OCI-LY7 (cell line): ENCODE data around the gene GZF1. TPM values are rescaled to one million over a fixed set of nuclear protein-coding genes. Genes with fewer than 3 reads are reported as not detected.

ENCODE experiments used
- BruUV-seq: library from RNA; stranded (reverse); fragments of 400-500 nt; replicated peaks from 2 replicates; lab custom pipeline; 2021; lab: Mats Ljungman, UMichigan
- CTCF ChIA-PET: fragments of 300-600 bp; sonication (Branson Sonifier 250); formaldehyde crosslinking; loops from one replicate; lab custom pipeline; 2022; ENCODE audit warnings: antibody characterized with exemption; ENCODE audit not compliant: unreplicated experiment; lab: Charles Lee
- POLR2A ChIA-PET: fragments of 300-600 bp; sonication (Branson Sonifier 250); formaldehyde crosslinking; loops from one replicate; lab custom pipeline; 2022; ENCODE audit warnings: antibody characterized with exemption; lab: Charles Lee
- DNase-seq: peaks from one replicate; pipeline ENCODE4 v3.0.0-alpha.2; 2015; ENCODE audit warnings: low spot score
- H2AFZ ChIP-seq: fragments of 200-600 bp; sonication (generic), shearing (Covaris generic); 2 replicates; pipeline ENCODE4 v1.6.1; 2014; ENCODE audit warnings: mild to moderate bottlenecking, antibody characterized with exemption, low read length, moderate library complexity
- H3K27ac ChIP-seq: fragments of 200-600 bp; sonication (generic); 2 replicates; pipeline ENCODE4 v1.5.1; 2014; ENCODE audit warnings: mixed run types, low read depth, mild to moderate bottlenecking, moderate library complexity, low read length, inconsistent platforms; ENCODE audit not compliant: poor library complexity, severe bottlenecking
- H3K36me3 ChIP-seq: fragments of 200-600 bp; sonication (generic); 2 replicates; pipeline ENCODE4 v1.6.1; 2014; ENCODE audit warnings: mild to moderate bottlenecking, antibody characterized with exemption, low read length, moderate library complexity, mixed read lengths; ENCODE audit not compliant: insufficient read depth
- H3K4me1 ChIP-seq: fragments of 200-600 bp; sonication (generic); 2 replicates; pipeline ENCODE4 v1.5.1; 2014; ENCODE audit warnings: mild to moderate bottlenecking, low read length; ENCODE audit not compliant: insufficient read depth, poor library complexity, severe bottlenecking
- H3K4me2 ChIP-seq: fragments of 200-600 bp; sonication (generic); 2 replicates; pipeline ENCODE4 v1.6.1; 2014; ENCODE audit warnings: mild to moderate bottlenecking, low read length
- H3K4me3 ChIP-seq: fragments of 200-600 bp; sonication (generic); 2 replicates; pipeline ENCODE4 v1.5.1; 2014; ENCODE audit warnings: mild to moderate bottlenecking, low read depth, low read length; ENCODE audit not compliant: poor library complexity, severe bottlenecking
- H3K79me2 ChIP-seq: fragments of 200-600 bp; sonication (generic); 2 replicates; pipeline ENCODE4 v1.6.1; 2016; ENCODE audit warnings: low read depth, mild to moderate bottlenecking, low read length, moderate library complexity, mixed read lengths; ENCODE audit not compliant: insufficient read depth
- H3K9me2 ChIP-seq: fragments of 200-600 bp; sonication (generic); 2 replicates; pipeline ENCODE4 v1.6.1; 2016; ENCODE audit warnings: mild to moderate bottlenecking, low read length, mixed read lengths; ENCODE audit not compliant: insufficient read depth
- H3K9me3 ChIP-seq: fragments of 200-600 bp; sonication (generic); 2 replicates; pipeline ENCODE4 v1.6.1; 2014; ENCODE audit warnings: mild to moderate bottlenecking, mixed run types, low read length, mixed read lengths
- H4K20me1 ChIP-seq: fragments of 200-600 bp; sonication (generic); 2 replicates; pipeline ENCODE4 v1.6.1; 2014; ENCODE audit warnings: mild to moderate bottlenecking, antibody characterized with exemption, low read length, moderate library complexity, mixed read lengths; ENCODE audit not compliant: insufficient read depth
- CTCF ChIP-seq: fragments of 200-600 bp; sonication (generic); conservative IDR thresholded peaks from 2 replicates; pipeline ENCODE4 v1.5.1; 2014; ENCODE audit warnings: mild to moderate bottlenecking, antibody characterized with exemption, low read length, moderate library complexity, mixed read lengths
- EZH2phosphoT487 ChIP-seq: fragments of 200-600 bp; sonication (generic); IDR thresholded peaks from 2 replicates; pipeline ENCODE4 v1.6.1; 2018; ENCODE audit warnings: low read depth, borderline replicate concordance, mild to moderate bottlenecking, mixed run types, antibody characterized with exemption, low read length, moderate library complexity, mixed read lengths
- intact Hi-C: fragments of 100-400 bp; cut with micrococcal nuclease; formaldehyde crosslinking; loops from one replicate; pipeline ENCODE4 v1.10.0; 2022; ENCODE audit not compliant: unreplicated experiment
- total RNA-seq, 2 experiments: library from RNA; depleted of rRNA in 1 of 2; stranded (reverse); fragments of >200 nt in 1 of 2; shearing (Covaris generic) in 1 of 2; gene quantifications; 2 replicates each; pipeline ENCODE4 v1.2.3, GENCODE V29; 2014 to 2022

Gene GZF1
- total RNA-seq, 2 experiments from 2014 or later = 17.1 to 17.7 TPM

- intact Hi-C loops = no loop called here
- H3K27ac ChIP-seq = no peak overlapping the region
- ChIA-PET CTCF (no interaction called here), POLR2A (interaction anchor here (0.7 to 1.1 kb wide), 2 partner anchors 43 to 376 kb away, joined by 3 read pairs; no protein-coding TSS in a partner anchor)
- H3K9me3 ChIP-seq = no peaks in the 10 kb centered on the region
- no peaks in the 10 kb centered on the region for H3K9me2 ChIP-seq
- no peak overlapping the region for H2AFZ ChIP-seq
- TF ChIP-seq EZH2phosphoT487 = no peak
- no peak for TF ChIP-seq CTCF
- no peak overlapping the region for H3K4me2 ChIP-seq
- no TSS peak for BruUV-seq
- H3K4me1 ChIP-seq = no peaks in the 10 kb centered on the region
- peaks cover 19% of the 10 kb centered on the region for H3K36me3 ChIP-seq
- no peak for DNase-seq
- peaks cover 4% of the 10 kb centered on the region; the same call in 1 of the 2 replicates for H3K79me2 ChIP-seq
- H3K4me3 ChIP-seq = no peak overlapping the region
- no peaks in the 10 kb centered on the region for H4K20me1 ChIP-seq
Observed at GRCh38 chr20:23401051-23401450, 39.1 kb downstream of the GZF1 start.

GRCh38 chr20:23403751-23404150 lies 41.8 kb downstream of the GZF1 start:
- Histone ChIP-seq H3K4me2 (no peak overlapping the region), H3K9me3 (no peaks in the 10 kb centered on the region), H4K20me1 (0 out of 2 replicates have a peak, but pooled peaks cover 10% of the 10 kb centered on the region), H3K36me3 (peaks cover 29% of the 10 kb centered on the region), H3K79me2 (peaks cover 23% of the 10 kb centered on the region; the same call in 1 of the 2 replicates), H3K4me3 (no peak overlapping the region), H2AFZ (no peak overlapping the region), H3K9me2 (no peaks in the 10 kb centered on the region), H3K27ac (no peak overlapping the region), H3K4me1 (no peaks in the 10 kb centered on the region)
- no peak for DNase-seq
- TF ChIP-seq EZH2phosphoT487 (no peak), CTCF (no peak)
- no TSS peak for BruUV-seq
- ChIA-PET POLR2A (interaction anchor here (0.7 to 1.1 kb wide), 3 partner anchors 11 to 12 kb away, joined by 3 to 4 read pairs (median 3); no protein-coding TSS in a partner anchor), CTCF (no interaction called here)
- intact Hi-C loops = no loop called here

GRCh38 chr20:23404196-23404595 lies 42.2 kb downstream of the GZF1 start:
- Histone ChIP-seq H3K9me3 (no peaks in the 10 kb centered on the region), H3K36me3 (peaks cover 29% of the 10 kb centered on the region), H3K4me3 (no peak overlapping the region), H2AFZ (no peak overlapping the region), H3K9me2 (no peaks in the 10 kb centered on the region), H3K27ac (no peak overlapping the region), H4K20me1 (0 out of 2 replicates have a peak, but pooled peaks cover 10% of the 10 kb centered on the region), H3K4me2 (no peak overlapping the region), H3K79me2 (peaks cover 27% of the 10 kb centered on the region; the same call in 1 of the 2 replicates), H3K4me1 (no peaks in the 10 kb centered on the region)
- TF ChIP-seq EZH2phosphoT487 (no peak), CTCF (no peak)
- intact Hi-C loops = no loop called here
- CTCF ChIA-PET = no interaction called here
- POLR2A ChIA-PET = interaction anchor here (0.7 to 1.1 kb wide), 3 partner anchors 12 to 13 kb away, joined by 3 to 4 read pairs (median 3); no protein-coding TSS in a partner anchor
- DNase-seq = no peak
- BruUV-seq = no TSS peak
